H1 (cell line): Measurements from ENCODE around the gene MANBA. TPM values are rescaled to one million over a fixed set of nuclear protein-coding genes. Genes with fewer than 3 reads are reported as not detected.

Source experiments
- CTCF ChIA-PET: fragments of 300-600 bp; sonication (Branson Sonifier 250); formaldehyde crosslinking; loops from one replicate; lab custom pipeline; 2021; ENCODE audit not compliant: partially characterized antibody; lab: Charles Lee
- POLR2A ChIA-PET: fragments of 300-600 bp; sonication (Branson Sonifier 250); formaldehyde crosslinking; loops from one replicate; lab custom pipeline; 2021; ENCODE audit warnings: inconsistent platforms; ENCODE audit not compliant: partially characterized antibody; lab: Charles Lee
- DNase-seq, 2 experiments: peaks; one replicate each; pipeline versions ENCODE4 v3.0.0 to v3.0.0-alpha.2; 2010 to 2022; ENCODE audit warnings: low spot score in 2 of 2, low read depth in 1 of 2, mixed read lengths in 1 of 2
- FAIRE-seq: peaks from 2 replicates; lab custom pipeline; 2011; peaks lifted over from hg19 to GRCh38; lab: Jason Lieb, UNC
- H2AFZ ChIP-seq: 2 replicates; pipeline ENCODE4 v1.8.1; 2012; ENCODE audit warnings: low read length, inconsistent platforms
- H2AK5ac ChIP-seq: 2 replicates; pipeline ENCODE4 v1.6.1; 2013; ENCODE audit warnings: low read depth, low read length
- H2BK120ac ChIP-seq: replicated peaks from 2 replicates; pipeline ENCODE3; 2013; ENCODE audit warnings: low read depth, low read length, inconsistent platforms
- H2BK12ac ChIP-seq: 2 replicates; pipeline ENCODE4 v1.6.1; 2013; ENCODE audit warnings: low read depth, low read length
- H2BK15ac ChIP-seq: 2 replicates; pipeline ENCODE4 v1.6.1; 2013; ENCODE audit warnings: low read length
- H2BK20ac ChIP-seq: 2 replicates; pipeline ENCODE4 v1.6.1; 2013; ENCODE audit warnings: low read length
- H2BK5ac ChIP-seq: 2 replicates; pipeline ENCODE4 v1.6.1; 2013; ENCODE audit warnings: low read depth, low read length
- H3K14ac ChIP-seq: 2 replicates; pipeline ENCODE4 v1.6.1; 2013; ENCODE audit warnings: inconsistent platforms; ENCODE audit not compliant: insufficient read length
- H3K18ac ChIP-seq: 2 replicates; pipeline ENCODE4 v1.6.1; 2013; ENCODE audit warnings: low read length; ENCODE audit errors: extremely low read depth
- H3K23ac ChIP-seq: 2 replicates; pipeline ENCODE4 v1.6.1; 2013; ENCODE audit warnings: inconsistent platforms; ENCODE audit not compliant: insufficient read length
- H3K23me2 ChIP-seq: 2 replicates; pipeline ENCODE4 v1.6.1; 2013; ENCODE audit warnings: low read depth, low read length
- H3K27ac ChIP-seq: 2 replicates; pipeline ENCODE4 v1.6.1; 2011; ENCODE audit warnings: low read depth, low read length, inconsistent platforms
- H3K27me3 ChIP-seq, 4 experiments: replicated peaks in 1 of 4; 1 replicate in 1 of 4; 2 replicates in 3 of 4; pipeline versions ENCODE4 v1.6.1 to v1.8.1; 2011 to 2013; ENCODE audit warnings: low read length in 3 of 4, mild to moderate bottlenecking in 3 of 4, inconsistent platforms in 2 of 4, mixed read lengths in 2 of 4, moderate library complexity in 1 of 4; ENCODE audit not compliant: control insufficient read depth in 3 of 4, insufficient read depth in 3 of 4; ENCODE audit errors: extremely low read depth in 1 of 4
- H3K36me3 ChIP-seq, 4 experiments: 2 replicates each; pipeline versions ENCODE4 v1.6.1 to v1.8.1; 2011 to 2013; ENCODE audit warnings: mild to moderate bottlenecking in 4 of 4, low read length in 3 of 4, moderate library complexity in 2 of 4, control low read depth in 1 of 4, inconsistent platforms in 1 of 4; ENCODE audit not compliant: insufficient read depth in 4 of 4, control insufficient read depth in 2 of 4
- H3K4ac ChIP-seq: replicated peaks from 2 replicates; pipeline ENCODE3; 2013; ENCODE audit warnings: low read length, low read depth, mixed read lengths, inconsistent platforms; ENCODE audit not compliant: insufficient read length
- H3K4me1 ChIP-seq, 4 experiments: replicated peaks in 1 of 4; 1 replicate in 1 of 4; 2 replicates in 3 of 4; pipeline versions ENCODE4 v1.6.1 to v1.8.1; 2011 to 2013; ENCODE audit warnings: low read length in 3 of 4, inconsistent platforms in 2 of 4, mixed read lengths in 1 of 4; ENCODE audit not compliant: insufficient read depth in 4 of 4, control insufficient read depth in 3 of 4
- H3K4me2 ChIP-seq, 2 experiments: 2 replicates each; pipeline versions ENCODE4 v1.6.1 to v1.8.1; 2011 to 2013; ENCODE audit warnings: low read depth in 2 of 2, low read length in 2 of 2, control low read depth in 1 of 2, inconsistent platforms in 1 of 2, mild to moderate bottlenecking in 1 of 2; ENCODE audit not compliant: insufficient read depth in 1 of 2
- H3K4me3 ChIP-seq, 4 experiments: fragments of 200-600, 300-600 bp in 1 of 4; sonication (generic), shearing (Covaris generic), sonication (Bioruptor Twin) in 1 of 4; 2 replicates each; pipeline versions ENCODE4 v1.5.1 to v1.8.1; 2011 to 2016; ENCODE audit warnings: low read length in 4 of 4, low read depth in 3 of 4, control low read depth in 2 of 4, inconsistent platforms in 2 of 4, mild to moderate bottlenecking in 2 of 4, mixed read lengths in 1 of 4, moderate library complexity in 1 of 4; ENCODE audit not compliant: insufficient read depth in 2 of 4; ENCODE audit errors: extremely low read depth in 1 of 4
- H3K56ac ChIP-seq: replicated peaks from 2 replicates; pipeline ENCODE3; 2013; ENCODE audit warnings: low read depth, mild to moderate bottlenecking, mixed read lengths, low read length, inconsistent platforms; ENCODE audit not compliant: insufficient read length
- H3K79me1 ChIP-seq: 2 replicates; pipeline ENCODE4 v1.6.1; 2013; ENCODE audit warnings: low read depth, low read length, control low read depth
- H3K79me2 ChIP-seq, 2 experiments: 2 replicates each; pipeline versions ENCODE4 v1.6.1 to v1.8.1; 2012 to 2013; ENCODE audit warnings: low read length in 2 of 2, mild to moderate bottlenecking in 2 of 2, inconsistent platforms in 1 of 2; ENCODE audit not compliant: insufficient read depth in 2 of 2, control insufficient read depth in 1 of 2
- H3K9ac ChIP-seq, 4 experiments: replicated peaks in 1 of 4; 1 replicate in 1 of 4; 2 replicates in 3 of 4; pipeline versions ENCODE4 v1.6.1 to v1.8.1; 2011 to 2013; ENCODE audit warnings: low read depth in 3 of 4, low read length in 3 of 4, control low read depth in 2 of 4, mild to moderate bottlenecking in 2 of 4, moderate library complexity in 2 of 4, inconsistent platforms in 1 of 4; ENCODE audit errors: extremely low read depth in 1 of 4
- H3K9me3 ChIP-seq, 2 experiments: 2 replicates each; pipeline versions ENCODE4 v1.6.1 to v1.8.1; 2012 to 2013; ENCODE audit warnings: mild to moderate bottlenecking in 2 of 2, moderate library complexity in 2 of 2, control low read depth in 1 of 2, inconsistent platforms in 1 of 2, low read depth in 1 of 2, low read length in 1 of 2, mixed read lengths in 1 of 2; ENCODE audit not compliant: insufficient read depth in 2 of 2
- H4K20me1 ChIP-seq, 2 experiments: replicated peaks in 1 of 2; 2 replicates each; pipeline versions ENCODE3 to v1.8.1; 2011 to 2013; ENCODE audit warnings: inconsistent platforms in 2 of 2, low read length in 2 of 2, mild to moderate bottlenecking in 1 of 2; ENCODE audit not compliant: insufficient read depth in 2 of 2, control insufficient read depth in 1 of 2
- H4K5ac ChIP-seq: 2 replicates; pipeline ENCODE4 v1.6.1; 2013; ENCODE audit warnings: low read length, low read depth, mixed read lengths, inconsistent platforms; ENCODE audit not compliant: insufficient read length
- H4K8ac ChIP-seq: 2 replicates; pipeline ENCODE4 v1.8.0; 2013; ENCODE audit warnings: mild to moderate bottlenecking, moderate library complexity, low read length, inconsistent platforms; ENCODE audit not compliant: insufficient read depth; ENCODE audit errors: extremely low read depth
- H4K91ac ChIP-seq: replicated peaks from 2 replicates; pipeline ENCODE3; 2013; ENCODE audit warnings: low read length, mixed read lengths, inconsistent platforms; ENCODE audit not compliant: insufficient read length
- CHD2 ChIP-seq: IDR thresholded peaks from 2 replicates; pipeline ENCODE4 v1.6.1; 2012; ENCODE audit warnings: low read length, improper control_type of control experiment
- CREB1 ChIP-seq: IDR thresholded peaks from 2 replicates; pipeline ENCODE4 v1.6.1; 2012; ENCODE audit warnings: inconsistent platforms
- CTBP2 ChIP-seq: IDR thresholded peaks from 2 replicates; pipeline ENCODE4 v1.7.0; 2011; ENCODE audit warnings: borderline replicate concordance, mild to moderate bottlenecking, moderate library complexity, mixed read lengths, low read length; ENCODE audit not compliant: insufficient read depth, insufficient read length
- CTCF ChIP-seq, 3 experiments: IDR thresholded peaks; 1 replicate in 2 of 3; 2 replicates in 1 of 3; pipeline versions ENCODE4 v1.5.1 to v1.6.1; 2011; ENCODE audit warnings: low read length in 3 of 3, mild to moderate bottlenecking in 3 of 3, inconsistent platforms in 2 of 3, low read depth in 1 of 3, moderate library complexity in 1 of 3; ENCODE audit not compliant: insufficient read depth in 1 of 3; ENCODE audit errors: control extremely low read depth in 1 of 3
- JUND ChIP-seq: IDR thresholded peaks from 2 replicates; pipeline ENCODE4 v1.6.1; 2011; ENCODE audit warnings: mild to moderate bottlenecking, improper control_type of control experiment, low read length
- MAX ChIP-seq: IDR thresholded peaks from 2 replicates; pipeline ENCODE4 v1.6.1; 2012; ENCODE audit warnings: inconsistent platforms
- RFX5 ChIP-seq: IDR thresholded peaks from 2 replicates; pipeline ENCODE4 v1.6.1; 2011; ENCODE audit warnings: low read depth, low read length, improper control_type of control experiment, borderline replicate concordance
- SUZ12 ChIP-seq: fragments of 200-600 bp; sonication (generic); IDR thresholded peaks from 2 replicates; pipeline ENCODE4 v1.6.1; 2012; ENCODE audit warnings: mild to moderate bottlenecking, inconsistent platforms, low read length, moderate library complexity, mixed read lengths
- WGBS, 2 experiments: shearing (Covaris generic) in 1 of 2; methylation state at CpG; one replicate each; pipeline versions ENCODE4 v1.1.6 to v1.1.7; 2013 to 2015; ENCODE audit warnings: low lambda C conversion rate in 2 of 2, mixed read lengths in 2 of 2, inconsistent platforms in 1 of 2, low coverage in 1 of 2, missing lambda C conversion rate in 1 of 2; ENCODE audit not compliant: insufficient replicate concordance in 2 of 2, insufficient coverage in 1 of 2, insufficient read length in 1 of 2; ENCODE audit errors: extremely low coverage in 1 of 2, missing lambda C conversion rate in 1 of 2; 5-methylcytosine and 5-hydroxymethylcytosine counted together
- polyA plus RNA-seq, 7 experiments: library from polyadenylated mRNA; depleted of rRNA in 3 of 7; stranded (reverse) in 5 of 7; unstranded in 2 of 7; fragments of >200 nt in 5 of 7; fragments of 200-250 nt in 2 of 7; gene quantifications; 1 replicate in 5 of 7; 2 replicates in 1 of 7; 4 replicates in 1 of 7; pipeline versions ENCODE4 v1.2.1 to v1.2.3, GENCODE V29; 2011 to 2013; ENCODE audit warnings: missing spikeins in 2 of 7, mixed read lengths in 2 of 7
- total RNA-seq: library from RNA; stranded (reverse); fragmentation: NEBNext Ultra II Directional; extraction: Animal tissue kit (Norgen Biotek cat#: 25700); gene quantifications from 2 replicates; pipeline ENCODE4 v1.2.1, GENCODE V29; 2021
- TF ChIP-seq, protein P1 (sequence below): IDR thresholded peaks from 2 replicates; pipeline ENCODE4 v1.6.1; 2011; ENCODE audit warnings: low read depth, mild to moderate bottlenecking, low read length; ENCODE audit not compliant: insufficient read depth

The MANBA gene
- total and polyA plus RNA-seq, 2 of the 8 experiments (the other 6 are each of a cell fraction or from before 2014, with no cell fraction given) = 22.9 to 27.8 TPM

GRCh38 chr4:102608190-102608589, 152.6 kb downstream of the MANBA start:
- no peak for TF ChIP-seq CREB1
- TF ChIP-seq, protein P1, sequence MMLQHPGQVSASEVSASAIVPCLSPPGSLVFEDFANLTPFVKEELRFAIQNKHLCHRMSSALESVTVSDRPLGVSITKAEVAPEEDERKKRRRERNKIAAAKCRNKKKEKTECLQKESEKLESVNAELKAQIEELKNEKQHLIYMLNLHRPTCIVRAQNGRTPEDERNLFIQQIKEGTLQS = no peak
- TF ChIP-seq SUZ12 = no peak
- TF ChIP-seq JUND = no peak
- no peak for TF ChIP-seq RFX5
- TF ChIP-seq MAX = no peak
- no peak for TF ChIP-seq CHD2
- no peak for TF ChIP-seq CTBP2
- no peak for TF ChIP-seq CTCF (IDR thresholded peaks at IDR 0.05; ENCODE audit: control extremely low read depth in 1 of 3, insufficient read depth in 1 of 3, low read depth in 1 of 3, low read length in 3 of 3)
- no peak overlapping the region for H3K23ac ChIP-seq
- H3K4me1 ChIP-seq = no peaks in the 10 kb centered on the region
- no peak overlapping the region for H3K14ac ChIP-seq
- H2BK12ac ChIP-seq = no peak overlapping the region
- H2BK120ac ChIP-seq = no peak overlapping the region
- no peak overlapping the region for H3K56ac ChIP-seq
- ChIA-PET POLR2A (no interaction called here), CTCF (interaction anchor here (1.0 to 1.9 kb wide), 2 partner anchors 16 to 29 kb away, joined by 3 to 7 read pairs; no protein-coding TSS in a partner anchor)
- H2AK5ac ChIP-seq = no peak overlapping the region
- WGBS, 2 experiments = 95% methylated on average over 1 of the region's 1 CpG; no CpG with 5 or more reads in 1 of the 2 experiments
- no peak overlapping the region for H4K91ac ChIP-seq
- H2BK5ac ChIP-seq = no peak overlapping the region
- no peak for DNase-seq
- H3K79me1 ChIP-seq = no peaks in the 10 kb centered on the region
- no peak overlapping the region for H2AFZ ChIP-seq
- H4K8ac ChIP-seq = no peak overlapping the region
- H3K23me2 ChIP-seq = no peaks in the 10 kb centered on the region
- H3K4ac ChIP-seq = no peak overlapping the region
- H3K9ac ChIP-seq = no peak overlapping the region
- no peak overlapping the region for H2BK20ac ChIP-seq
- H2BK15ac ChIP-seq = no peak overlapping the region
- H3K4me3 ChIP-seq = no peak overlapping the region
- H4K20me1 ChIP-seq = no peaks in the 10 kb centered on the region
- no peak overlapping the region for H3K18ac ChIP-seq
- H3K9me3 ChIP-seq = no peaks in the 10 kb centered on the region
- FAIRE-seq = no peak
- no peaks in the 10 kb centered on the region for H3K79me2 ChIP-seq
- no peaks in the 10 kb centered on the region for H3K36me3 ChIP-seq
- no peaks in the 10 kb centered on the region for H3K27me3 ChIP-seq
- no peak overlapping the region for H3K27ac ChIP-seq
- no peak overlapping the region for H4K5ac ChIP-seq
- H3K4me2 ChIP-seq = no peak overlapping the region
